ENCODE measurements around the gene IL37. TPM values are rescaled to one million over a fixed set of nuclear protein-coding genes. Genes with fewer than 3 reads are reported as not detected.

Gene IL37
- total RNA-seq, 1 experiment from 2014 or later = 1.0 TPM

- intact Hi-C loops (cut with micrococcal nuclease; ENCODE audit: unreplicated experiment) = no loop called here
- no peaks in the 10 kb centered on the region for H3K27me3 ChIP-seq (ENCODE audit: insufficient read depth, low read depth)
- H3K9me3 ChIP-seq (ENCODE audit: insufficient read depth, low read depth) = peaks cover 11% of the 10 kb centered on the region; the same call in 1 of the 2 replicates
- POLR2A ChIA-PET (ENCODE audit: unreplicated experiment) = interaction anchor here (0.6 kb wide), 1 partner anchor 132 kb away, joined by 5 read pairs; no protein-coding TSS in a partner anchor
- no peak overlapping the region for H3K27ac ChIP-seq
- no peak overlapping the region for H3K4me2 ChIP-seq
- H3K9me2 ChIP-seq (ENCODE audit: insufficient read depth) = no peaks in the 10 kb centered on the region
- H3K36me3 ChIP-seq (ENCODE audit: low read depth) = no peaks in the 10 kb centered on the region
- H2AFZ ChIP-seq = no peak overlapping the region
- BruUV-seq (replicated peaks) = no TSS peak
- no peak for TF ChIP-seq EZH2 (IDR thresholded peaks at IDR 0.05; ENCODE audit: low read depth)
- TF ChIP-seq CTCF (conservative IDR thresholded peaks at IDR 0.05) = no peak
- no peaks in the 10 kb centered on the region for H3F3A ChIP-seq (ENCODE audit: insufficient read depth, low read depth)
- no peaks in the 10 kb centered on the region for H4K20me1 ChIP-seq (ENCODE audit: insufficient read depth)
- H3K4me3 ChIP-seq = no peak overlapping the region
- CTCF ChIA-PET = interaction anchor here (1.1 kb wide), 1 partner anchor 199 kb away, joined by 3 read pairs; no protein-coding TSS in a partner anchor
- peaks cover 7% of the 10 kb centered on the region for H3K4me1 ChIP-seq (replicated peaks; ENCODE audit: insufficient read depth)
- no peaks in the 10 kb centered on the region for H3K79me2 ChIP-seq (ENCODE audit: low read depth)
- DNase-seq = no peak
Measured at GRCh38 chr2:112947374-112947773, 36.4 kb downstream of the IL37 start.

DNA sequence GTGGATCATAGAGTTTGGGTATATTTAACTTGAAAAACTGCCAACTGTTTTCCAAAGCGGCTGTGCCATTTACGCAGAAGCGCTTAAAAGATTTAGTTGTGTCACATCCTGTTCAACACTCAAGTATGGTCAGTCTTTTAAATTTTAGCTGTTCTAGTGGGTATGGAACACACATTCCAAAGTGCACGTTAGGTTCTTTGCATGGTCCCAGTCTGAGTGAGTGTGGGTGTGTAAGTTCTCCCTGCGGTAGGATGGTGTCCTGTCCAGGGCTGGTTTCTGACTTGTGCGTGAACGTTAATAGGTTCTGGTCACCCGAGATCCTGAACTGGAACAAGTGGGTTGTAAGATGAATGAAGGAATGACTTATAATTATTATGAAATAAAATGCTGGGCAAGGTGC is 38.5 kb downstream of the IL37 start:
- H3K4me1 ChIP-seq (replicated peaks; ENCODE audit: insufficient read depth) = no peaks in the 10 kb centered on the region
- BruUV-seq (replicated peaks) = no TSS peak
- H3F3A ChIP-seq (ENCODE audit: insufficient read depth, low read depth) = no peaks in the 10 kb centered on the region
- POLR2A ChIA-PET (ENCODE audit: unreplicated experiment) = no interaction called here
- H4K20me1 ChIP-seq (ENCODE audit: insufficient read depth) = no peaks in the 10 kb centered on the region
- no peaks in the 10 kb centered on the region for H3K9me2 ChIP-seq (ENCODE audit: insufficient read depth)
- H3K36me3 ChIP-seq (ENCODE audit: low read depth) = no peaks in the 10 kb centered on the region
- no peak overlapping the region for H2AFZ ChIP-seq
- no peaks in the 10 kb centered on the region for H3K27me3 ChIP-seq (ENCODE audit: insufficient read depth, low read depth)
- CTCF ChIA-PET = no interaction called here
- no peak for DNase-seq
- no peak for TF ChIP-seq EZH2 (IDR thresholded peaks at IDR 0.05; ENCODE audit: low read depth)
- TF ChIP-seq CTCF (conservative IDR thresholded peaks at IDR 0.05) = no peak
- no peak overlapping the region for H3K4me2 ChIP-seq
- no peaks in the 10 kb centered on the region for H3K79me2 ChIP-seq (ENCODE audit: low read depth)
- H3K4me3 ChIP-seq = no peak overlapping the region
- intact Hi-C loops (cut with micrococcal nuclease; ENCODE audit: unreplicated experiment) = no loop called here
- no peak overlapping the region for H3K27ac ChIP-seq
- H3K9me3 ChIP-seq (ENCODE audit: insufficient read depth, low read depth) = peaks cover 10% of the 10 kb centered on the region; the same call in 1 of the 2 replicates

DNA sequence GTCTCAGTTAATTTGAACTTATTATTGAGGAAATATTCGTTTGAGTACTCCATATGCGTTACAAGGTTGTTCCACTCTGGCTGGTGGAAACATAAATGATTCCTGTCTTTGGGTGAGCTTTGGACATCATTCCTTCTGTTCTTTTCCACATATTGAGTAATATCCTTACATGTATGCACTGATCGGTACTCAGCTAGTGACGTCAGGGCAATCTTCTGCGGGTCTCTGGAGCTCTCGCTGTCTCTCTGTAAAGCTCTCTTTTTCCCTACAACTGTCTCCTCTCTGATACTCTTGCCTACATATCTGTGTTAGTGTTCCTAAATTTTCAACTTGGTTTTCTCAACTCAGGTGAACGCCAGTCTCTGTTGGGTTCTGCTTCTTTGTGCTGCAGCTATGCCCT is 43.4 kb downstream of the IL37 start:
- H3K27me3 ChIP-seq (ENCODE audit: insufficient read depth, low read depth) = no peaks in the 10 kb centered on the region
- no peak for TF ChIP-seq CTCF (conservative IDR thresholded peaks at IDR 0.05)
- no peaks in the 10 kb centered on the region for H3F3A ChIP-seq (ENCODE audit: insufficient read depth, low read depth)
- DNase-seq = no peak
- no peak overlapping the region for H3K4me2 ChIP-seq
- H3K27ac ChIP-seq = no peak overlapping the region
- no peak overlapping the region for H3K4me3 ChIP-seq
- ChIA-PET POLR2A (ENCODE audit: unreplicated experiment) (no interaction called here), CTCF (no interaction called here)
- intact Hi-C loops (cut with micrococcal nuclease; ENCODE audit: unreplicated experiment) = no loop called here
- H2AFZ ChIP-seq = no peak overlapping the region
- BruUV-seq (replicated peaks) = no TSS peak
- H3K9me2 ChIP-seq (ENCODE audit: insufficient read depth) = no peaks in the 10 kb centered on the region
- H3K36me3 ChIP-seq (ENCODE audit: low read depth) = no peaks in the 10 kb centered on the region
- H3K4me1 ChIP-seq (replicated peaks; ENCODE audit: insufficient read depth) = peaks cover 7% of the 10 kb centered on the region; the same call in 1 of the 2 replicates
- no peaks in the 10 kb centered on the region for H4K20me1 ChIP-seq (ENCODE audit: insufficient read depth)
- H3K9me3 ChIP-seq (ENCODE audit: insufficient read depth, low read depth) = no peaks in the 10 kb centered on the region
- no peaks in the 10 kb centered on the region for H3K79me2 ChIP-seq (ENCODE audit: low read depth)
